Stomach smooth muscle (tissue), 2 donors: ENCODE measurements around the gene SFT2D3.

Experiments
- H3K27ac ChIP-seq: one replicate; pipeline ENCODE4 v1.7.0; 2013; ENCODE audit warnings: mild to moderate bottlenecking, low read length, inconsistent platforms
- H3K27me3 ChIP-seq, 2 donors: one replicate each; pipeline ENCODE4 v1.7.0; 2013; ENCODE audit warnings: low read length in 2 of 2; ENCODE audit not compliant: insufficient read depth in 2 of 2, control insufficient read depth in 1 of 2
- H3K36me3 ChIP-seq, 2 donors: one replicate each; pipeline ENCODE4 v1.7.0; 2013; ENCODE audit warnings: low read length in 2 of 2; ENCODE audit not compliant: control insufficient read depth in 2 of 2, insufficient read depth in 2 of 2
- H3K4me1 ChIP-seq: one replicate; pipeline ENCODE4 v1.7.0; 2013; ENCODE audit warnings: low read length; ENCODE audit not compliant: control insufficient read depth, insufficient read depth
- H3K4me3 ChIP-seq, 2 donors: one replicate each; pipeline ENCODE4 v1.7.0; 2013; ENCODE audit warnings: low read length in 2 of 2
- H3K9ac ChIP-seq, 2 donors: one replicate each; pipeline ENCODE4 v1.7.0; 2013; ENCODE audit warnings: low read length in 2 of 2, mild to moderate bottlenecking in 1 of 2
- H3K9me3 ChIP-seq, 2 donors: one replicate each; pipeline ENCODE4 v1.7.0; 2013; ENCODE audit warnings: low read length in 2 of 2; ENCODE audit not compliant: control insufficient read depth in 2 of 2
- donor health status: healthy.
- donor health status: Pancreatic carcinoma.

The SFT2D3 gene

DNA sequence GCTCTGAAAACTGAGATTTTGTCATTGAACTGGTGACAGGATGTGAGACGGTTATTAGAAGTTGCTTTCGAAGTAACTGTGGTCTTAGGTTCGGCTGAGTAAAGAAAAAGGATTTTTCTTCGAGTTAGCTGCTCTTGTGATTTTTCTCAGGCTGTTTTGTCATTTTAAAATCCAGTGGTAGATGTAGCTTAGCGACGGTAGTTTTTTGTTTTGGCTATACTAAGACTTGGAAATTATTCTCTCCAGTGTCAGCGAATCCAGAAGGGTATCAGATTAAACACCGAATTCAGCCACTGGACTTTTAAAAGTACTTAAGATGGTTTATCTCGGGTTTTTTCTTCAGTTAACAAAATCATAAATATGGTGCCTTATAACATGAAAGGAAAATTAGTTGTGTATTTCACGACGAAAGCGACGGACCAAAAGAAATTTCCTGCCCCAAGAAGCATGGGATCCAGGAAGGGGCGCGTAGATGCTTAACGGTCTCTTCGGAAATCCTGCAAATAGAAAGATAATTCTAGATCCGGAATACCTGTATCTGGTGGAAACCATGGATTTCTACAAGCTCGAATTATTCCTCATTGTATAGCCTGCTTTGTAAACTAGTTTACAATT, 1.2 kb downstream of the SFT2D3 start:
- H3K4me1 ChIP-seq, result peaks cover 23% of the 10 kb centered on the region
- H3K27ac ChIP-seq, result peak overlapping the region; percentile 88
- H3K27me3 ChIP-seq, result no peaks in the 10 kb centered on the region
- H3K9ac ChIP-seq, result peak overlapping the region; percentile 73
- H3K9me3 ChIP-seq, result no peaks in the 10 kb centered on the region
- peaks cover 9 to 13% of the 10 kb centered on the region in 2 donors for H3K36me3 ChIP-seq
- peak overlapping the region; percentile 83 to 87 for H3K4me3 ChIP-seq

DNA sequence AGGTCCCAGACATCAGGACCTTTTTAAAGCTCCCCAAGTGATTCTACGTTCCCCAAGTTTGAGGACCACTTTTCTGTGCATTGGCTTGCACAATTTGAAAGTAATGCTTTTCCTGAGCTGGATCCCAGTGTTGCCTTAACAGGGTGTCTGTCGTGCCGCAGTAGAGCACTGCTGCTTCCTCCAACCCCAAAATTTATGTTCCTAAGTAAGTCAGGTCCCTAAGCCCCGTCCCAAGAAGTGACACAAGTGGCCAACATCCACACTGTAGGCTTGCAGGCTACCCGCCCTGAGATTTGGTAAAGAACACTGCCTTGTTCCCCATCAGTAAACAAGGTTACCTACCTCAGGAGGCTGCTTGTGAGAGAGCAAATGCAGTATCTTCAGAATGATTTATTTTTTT, 2.0 kb downstream of the SFT2D3 start:
- H3K4me1 ChIP-seq, result peaks cover 29% of the 10 kb centered on the region
- H3K27ac ChIP-seq, result no peak overlapping the region
- peaks cover 14 to 18% of the 10 kb centered on the region in 2 donors for H3K36me3 ChIP-seq
- H3K27me3 ChIP-seq, result no peaks in the 10 kb centered on the region
- H3K9ac ChIP-seq, result no peak overlapping the region
- peak overlapping the region in 1 of 2 donors; percentile 87 for H3K4me3 ChIP-seq
- no peaks in the 10 kb centered on the region for H3K9me3 ChIP-seq

GRCh38 chr2:127704641-127705390, 3.5 kb downstream of the SFT2D3 start:
- peaks cover 24 to 31% of the 10 kb centered on the region in 2 donors for H3K36me3 ChIP-seq
- H3K4me3 ChIP-seq, result no peak overlapping the region
- H3K9me3 ChIP-seq, result no peaks in the 10 kb centered on the region
- no peak overlapping the region for H3K9ac ChIP-seq
- H3K27me3 ChIP-seq, result no peaks in the 10 kb centered on the region
- peaks cover 34% of the 10 kb centered on the region for H3K4me1 ChIP-seq
- H3K27ac ChIP-seq, result no peak overlapping the region

DNA sequence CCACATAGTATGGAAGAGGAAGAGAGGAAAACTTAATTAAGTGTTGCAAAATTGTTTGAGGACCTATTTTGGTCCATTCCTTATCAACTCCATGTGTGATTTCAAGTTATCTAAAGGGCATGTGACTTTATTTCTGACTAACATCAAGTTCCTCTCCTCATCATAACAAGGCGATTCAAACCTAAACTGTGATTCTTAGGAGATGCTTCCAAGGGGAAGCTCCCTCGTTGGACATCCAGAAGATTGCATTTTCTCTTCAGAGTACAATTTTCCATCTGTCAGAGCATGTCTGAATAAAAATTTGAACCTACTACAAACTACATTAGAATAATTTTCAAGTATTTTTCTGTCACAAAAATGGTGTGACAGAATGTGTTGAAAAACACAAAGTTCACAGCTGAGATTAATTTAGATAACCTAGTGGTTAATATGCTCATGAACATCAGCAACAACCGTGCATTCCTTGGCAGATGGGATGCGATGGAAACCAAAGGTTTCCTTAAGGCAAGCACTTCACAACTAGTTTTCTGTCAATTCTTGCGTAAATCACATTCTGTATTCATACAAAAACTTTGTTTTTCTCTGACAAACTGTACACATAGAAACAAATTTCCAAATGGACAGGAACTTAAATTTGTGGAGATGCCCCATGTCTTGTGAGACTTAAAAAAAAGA, 4.2 kb downstream of the SFT2D3 start:
- H3K27ac ChIP-seq, result no peak overlapping the region
- peaks cover 29 to 35% of the 10 kb centered on the region in 2 donors for H3K36me3 ChIP-seq

DNA sequence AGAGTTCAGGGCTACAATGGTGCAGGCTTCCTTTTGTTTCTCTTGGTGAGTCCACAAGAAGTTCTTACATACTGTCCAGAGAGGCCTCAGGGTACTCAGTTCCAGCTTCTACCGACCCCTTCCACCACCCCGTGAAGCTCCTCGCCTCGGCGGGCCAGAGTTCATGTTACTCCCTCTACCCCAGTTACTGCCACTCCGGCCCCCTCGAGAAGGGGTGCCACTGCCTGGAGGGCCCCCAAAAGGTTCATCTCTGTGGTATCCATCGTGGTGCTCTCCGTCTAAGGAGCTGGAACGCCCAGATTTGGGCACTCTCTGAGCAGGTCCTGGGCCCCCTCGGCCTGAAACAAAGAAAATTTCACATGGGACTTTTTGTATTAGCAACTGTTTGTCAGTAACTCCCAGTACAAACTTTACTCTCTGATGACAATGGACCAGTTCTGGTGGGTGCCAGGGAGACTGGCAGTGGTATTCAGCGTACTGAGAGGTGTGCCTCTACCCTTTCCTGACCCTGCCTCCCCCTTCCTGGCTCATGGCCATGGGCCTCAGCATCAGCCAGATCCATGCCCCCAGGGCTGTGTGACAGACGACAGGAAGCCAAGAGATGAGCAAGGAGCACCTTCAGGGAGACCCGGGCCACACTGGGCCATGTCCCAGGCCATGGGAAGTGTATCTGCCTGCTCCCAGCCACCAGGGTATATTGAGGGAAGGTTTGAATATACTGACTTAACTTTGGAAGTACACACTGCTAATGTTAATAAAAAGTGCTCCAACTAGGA, 5.1 kb downstream of the SFT2D3 start:
- Histone ChIP-seq H3K27me3 (no peaks in the 10 kb centered on the region), H3K4me3 (no peak overlapping the region), H3K9ac (no peak overlapping the region), H3K36me3 (peaks cover 34 to 37% of the 10 kb centered on the region in 2 donors), H3K27ac (no peak overlapping the region), H3K9me3 (no peaks in the 10 kb centered on the region), H3K4me1 (peaks cover 29% of the 10 kb centered on the region)

More for the DNA sequence above, 4.2 kb downstream of the SFT2D3 start:
- peaks cover 34% of the 10 kb centered on the region for H3K4me1 ChIP-seq
- no peaks in the 10 kb centered on the region for H3K27me3 ChIP-seq
- H3K9me3 ChIP-seq, result no peaks in the 10 kb centered on the region
- no peak overlapping the region for H3K4me3 ChIP-seq
- no peak overlapping the region for H3K9ac ChIP-seq

DNA sequence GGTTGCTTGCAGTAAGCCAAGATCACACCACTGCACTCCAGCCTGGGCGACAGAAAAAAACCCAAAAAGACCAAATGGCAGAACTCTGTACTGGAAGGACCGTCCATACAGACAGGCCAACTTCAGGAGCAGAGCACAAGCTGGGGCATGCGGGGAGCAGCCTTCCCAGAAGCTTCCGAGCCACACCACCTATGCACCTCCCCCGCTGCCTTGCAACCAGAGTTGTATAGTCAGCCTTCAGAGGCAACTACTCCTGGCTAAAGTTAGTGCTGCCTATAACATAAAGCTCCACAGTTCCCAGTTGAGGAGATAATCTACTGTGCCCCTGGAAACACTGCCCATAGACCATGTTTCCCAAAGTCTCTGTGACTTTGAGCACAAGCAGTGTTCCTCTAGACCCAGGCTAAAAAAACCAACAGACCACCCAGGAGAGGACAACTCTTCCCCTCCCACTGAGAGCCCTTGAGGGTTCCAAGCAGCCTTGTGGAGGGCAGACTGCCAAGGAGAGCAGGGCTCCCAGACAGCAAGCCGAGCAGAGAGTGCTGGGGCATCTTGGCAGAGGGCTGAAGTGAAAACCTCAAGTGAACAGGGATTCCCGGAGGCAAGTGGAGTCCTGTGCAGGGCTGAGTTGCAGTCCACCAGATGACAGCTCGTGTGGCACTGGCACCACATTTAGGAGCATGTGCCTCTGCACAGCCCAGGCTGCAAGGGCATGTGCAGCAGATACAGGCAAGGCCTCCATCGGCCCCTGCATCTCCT, 6.8 kb downstream of the SFT2D3 start:
- Histone ChIP-seq H3K36me3 (peaks cover 34 to 37% of the 10 kb centered on the region in 2 donors), H3K4me3 (no peak overlapping the region), H3K4me1 (peaks cover 15% of the 10 kb centered on the region), H3K9ac (no peak overlapping the region), H3K27ac (peak overlapping the region; percentile 6), H3K9me3 (no peaks in the 10 kb centered on the region), H3K27me3 (no peaks in the 10 kb centered on the region)

DNA sequence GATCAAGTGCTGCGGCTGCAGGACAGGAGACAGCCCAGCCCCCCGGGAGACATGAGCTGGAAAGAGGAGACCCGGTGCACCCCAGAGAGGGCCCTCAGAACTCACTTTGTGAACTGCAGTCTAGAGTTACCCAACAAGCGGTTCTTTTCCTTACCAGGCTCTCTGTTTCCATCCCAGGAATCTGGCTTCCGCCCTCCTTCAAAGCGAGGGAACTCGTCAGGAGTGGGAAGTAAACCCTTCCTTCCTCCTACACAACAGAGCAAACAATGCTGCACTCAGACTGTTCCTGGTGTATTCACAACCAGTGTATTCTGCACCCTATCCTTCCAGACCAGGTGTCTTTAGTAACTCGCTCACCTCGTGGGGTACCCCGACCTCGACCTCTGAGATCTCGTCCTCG, 8.0 kb downstream of the SFT2D3 start:
- H3K9ac ChIP-seq, result no peak overlapping the region
- no peaks in the 10 kb centered on the region for H3K9me3 ChIP-seq
- no peak overlapping the region for H3K27ac ChIP-seq
- no peaks in the 10 kb centered on the region for H3K27me3 ChIP-seq
- H3K36me3 ChIP-seq, result peaks cover 34 to 38% of the 10 kb centered on the region in 2 donors
- H3K4me3 ChIP-seq, result no peak overlapping the region
- H3K4me1 ChIP-seq, result peaks cover 15% of the 10 kb centered on the region

DNA sequence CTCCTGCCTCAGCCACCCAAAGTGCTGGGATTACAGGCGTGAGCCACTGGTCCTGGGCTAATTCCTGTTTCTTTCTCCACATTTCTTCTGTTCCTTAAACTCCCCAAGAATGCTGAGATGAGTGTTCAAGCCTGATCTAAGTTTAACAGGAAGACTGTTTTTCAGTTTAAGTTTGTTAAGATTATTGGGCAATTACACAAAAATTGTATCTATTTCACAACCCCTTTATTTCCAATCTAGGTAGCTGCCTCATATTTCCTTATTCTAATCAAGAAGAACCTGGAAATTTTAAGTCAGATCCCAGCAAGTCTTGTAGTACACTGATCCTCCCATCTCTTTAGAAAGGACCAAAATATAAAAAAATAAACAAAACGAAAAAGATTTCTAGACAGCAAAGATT, 11.7 kb downstream of the SFT2D3 start:
- no peak overlapping the region for H3K4me3 ChIP-seq
- peaks cover 12% of the 10 kb centered on the region for H3K4me1 ChIP-seq
- no peak overlapping the region for H3K27ac ChIP-seq
- no peaks in the 10 kb centered on the region for H3K27me3 ChIP-seq
- H3K9ac ChIP-seq, result no peak overlapping the region
- H3K9me3 ChIP-seq, result no peaks in the 10 kb centered on the region
- peaks cover 31 to 37% of the 10 kb centered on the region in 2 donors for H3K36me3 ChIP-seq

DNA sequence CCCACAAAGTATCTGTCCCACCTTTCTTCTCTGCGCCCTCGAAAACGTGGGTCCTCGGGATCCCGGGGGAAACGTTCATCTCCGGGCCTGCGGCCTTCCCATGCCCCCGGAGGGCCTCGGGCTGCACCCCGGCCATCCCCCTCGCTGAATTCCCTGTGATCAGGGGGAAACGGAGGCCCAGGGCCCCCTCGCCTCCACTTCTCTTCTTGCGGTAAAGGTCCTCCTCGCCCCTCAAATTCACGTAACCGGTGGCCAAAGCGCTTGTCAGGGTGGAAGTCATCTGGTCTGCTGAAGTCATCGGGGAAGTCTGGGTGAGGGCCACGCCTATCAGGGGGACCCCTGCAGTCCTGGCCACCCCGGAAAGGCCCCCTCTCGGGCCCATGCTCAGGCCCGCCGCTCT, 12.3 kb downstream of the SFT2D3 start:
- Histone ChIP-seq H3K27ac (no peak overlapping the region), H3K9me3 (no peaks in the 10 kb centered on the region), H3K4me1 (peaks cover 6% of the 10 kb centered on the region), H3K27me3 (no peaks in the 10 kb centered on the region), H3K9ac (no peak overlapping the region), H3K36me3 (peaks cover 26 to 31% of the 10 kb centered on the region in 2 donors), H3K4me3 (no peak overlapping the region)
